ENCODE data around the gene NIT1.

Gene NIT1

DNA sequence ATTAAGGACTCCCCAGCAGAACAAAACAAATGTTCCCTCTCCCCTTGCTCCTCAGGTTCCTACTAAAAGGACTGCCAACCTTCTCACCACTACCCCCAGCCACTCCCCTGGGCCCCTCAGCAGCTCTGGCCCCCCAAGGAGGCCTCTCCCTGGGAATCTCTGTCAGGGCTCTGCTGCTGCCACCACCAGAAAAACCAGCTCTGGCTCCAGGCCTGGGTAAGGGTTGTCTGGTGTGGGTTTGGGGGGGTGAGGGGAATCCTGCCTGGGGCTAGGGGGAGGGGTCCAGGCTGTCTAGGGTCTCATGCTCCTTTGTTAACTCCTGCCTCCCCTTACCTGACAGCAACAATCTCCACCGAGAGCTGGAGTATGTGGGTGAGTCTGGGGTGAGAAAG lies 33.3 kb upstream of the NIT1 start:
- no peak for ATAC-seq
- no peak for DNase-seq

DNA sequence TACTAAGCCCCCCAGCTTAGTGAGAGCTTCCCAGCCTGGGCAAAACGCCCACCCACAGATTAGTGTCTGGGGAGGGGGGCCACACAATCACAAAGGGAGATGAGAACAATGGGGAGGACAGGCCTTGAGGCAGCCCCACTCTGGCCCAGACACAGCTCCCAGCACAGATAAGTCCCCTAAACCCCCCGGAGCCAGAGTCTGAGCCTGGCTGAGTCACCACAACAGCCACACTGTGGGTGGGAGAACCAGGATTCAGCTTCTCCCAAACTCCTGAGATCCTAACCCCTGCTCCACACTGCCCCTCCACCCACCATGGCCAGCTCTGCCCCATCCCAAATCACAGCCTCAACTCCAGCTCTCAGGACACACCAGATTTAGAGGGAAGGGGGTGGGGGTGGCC lies 32.7 kb upstream of the NIT1 start:
- no peak for DNase-seq
- ATAC-seq = no peak

DNA sequence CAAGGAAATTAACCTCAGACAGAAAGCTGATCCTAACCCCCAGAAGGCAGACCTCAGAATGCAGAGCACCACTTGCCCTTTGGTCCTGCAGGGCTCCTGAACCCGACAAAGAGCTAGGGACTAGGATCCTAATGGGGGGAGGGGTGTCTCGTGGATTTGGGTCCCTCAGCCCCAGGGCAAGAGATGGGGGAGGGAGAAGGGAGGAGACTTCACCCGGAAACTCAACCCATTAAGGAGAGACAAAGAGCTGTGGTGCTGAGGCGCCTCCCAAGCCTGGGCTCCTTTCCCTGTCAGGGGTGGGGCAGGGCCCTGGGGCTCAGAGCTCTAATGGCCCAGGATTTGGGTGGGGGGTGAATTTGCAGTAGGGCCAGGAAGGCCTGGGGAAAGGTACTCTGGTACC lies 31.4 kb upstream of the NIT1 start:
- ATAC-seq = no peak
- no peak for DNase-seq

DNA sequence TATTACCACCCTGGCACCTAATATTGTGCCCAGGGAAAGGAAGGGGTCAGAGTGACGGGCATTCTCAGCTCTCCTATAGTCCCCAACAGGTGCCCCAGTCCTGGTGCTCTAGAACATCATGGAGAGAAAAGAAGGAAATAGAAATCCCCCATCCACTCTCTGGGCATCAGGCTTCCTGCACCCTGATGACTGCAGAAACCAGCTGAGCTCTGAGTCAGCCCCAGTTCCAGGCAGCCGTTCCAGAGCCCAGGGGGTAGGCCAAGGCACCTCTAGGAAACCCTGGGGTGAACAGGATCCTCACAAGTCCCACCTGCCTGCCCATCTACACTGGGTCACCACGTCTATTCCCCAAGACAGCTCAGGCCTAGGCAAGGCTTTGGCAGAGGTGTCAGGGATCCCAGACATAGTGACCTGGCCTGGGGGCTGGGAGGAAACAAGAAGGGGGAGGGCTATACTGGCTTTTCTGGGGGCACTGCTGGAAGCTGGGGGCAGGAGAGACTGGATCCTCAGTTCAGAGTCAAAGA lies 29.3 kb upstream of the NIT1 start:
- ATAC-seq = no peak
- no peak for DNase-seq

DNA sequence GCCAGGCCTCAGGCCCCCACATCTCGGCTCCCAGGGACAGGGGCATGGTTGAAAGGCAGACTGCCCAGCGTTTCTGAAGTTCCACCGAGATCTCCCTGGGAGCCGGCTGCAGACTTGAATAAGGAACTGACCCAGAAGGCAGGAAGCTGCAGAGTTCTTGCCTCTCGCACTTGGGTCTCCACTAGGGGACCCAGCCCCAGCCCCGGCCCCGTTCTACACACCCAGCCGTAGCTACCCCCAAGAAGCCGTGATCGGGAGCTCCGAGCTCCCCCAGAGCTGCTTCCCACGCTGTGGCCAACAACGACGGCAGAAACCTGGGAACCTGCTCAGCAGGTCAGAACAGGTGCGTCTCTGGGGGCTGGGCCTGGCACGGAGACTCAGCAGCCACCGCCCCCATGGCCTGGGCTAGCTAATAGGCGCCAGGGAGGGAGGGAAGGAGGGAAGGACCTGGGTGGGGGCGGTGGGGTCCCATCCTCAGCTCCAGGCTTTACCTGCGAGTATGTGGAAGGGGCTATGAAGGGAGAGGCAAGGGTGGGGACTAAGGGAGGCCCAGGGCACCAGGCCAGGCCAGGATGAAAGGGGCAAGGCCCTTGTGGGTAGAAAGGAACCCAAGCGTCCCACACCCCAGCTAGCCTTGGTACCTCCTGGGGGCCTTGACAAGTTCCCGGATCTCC lies 28.5 kb upstream of the NIT1 start, which contains the start of gene NECTIN4:
Gene NECTIN4, minus strand, starts transcription at position 308 of the 674 bp plus-strand sequence. Its CDS starts 262 bp downstream, at position 46.
- ATAC-seq (no peak), DNase-seq (no peak)

DNA sequence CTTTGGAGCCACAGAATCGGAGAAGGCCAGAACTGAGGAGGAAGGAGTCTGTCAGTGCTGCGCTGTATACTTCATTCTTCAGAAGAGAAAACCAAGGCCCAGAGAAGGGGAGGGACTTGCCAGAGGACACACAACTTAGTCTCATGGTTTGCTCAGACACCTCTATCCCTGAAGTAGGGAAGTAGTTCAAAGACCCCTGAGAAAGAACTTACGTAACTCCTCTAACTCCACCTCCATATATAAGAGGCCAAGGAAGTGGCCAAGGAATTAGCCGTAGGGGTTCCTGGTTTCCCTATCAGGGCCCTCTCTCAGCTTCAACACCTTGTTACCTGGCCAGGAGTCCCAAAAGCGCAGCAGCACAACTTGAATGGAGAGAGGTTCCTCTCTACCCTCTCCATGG lies 28.0 kb upstream of the NIT1 start:
- ATAC-seq = no peak

DNA sequence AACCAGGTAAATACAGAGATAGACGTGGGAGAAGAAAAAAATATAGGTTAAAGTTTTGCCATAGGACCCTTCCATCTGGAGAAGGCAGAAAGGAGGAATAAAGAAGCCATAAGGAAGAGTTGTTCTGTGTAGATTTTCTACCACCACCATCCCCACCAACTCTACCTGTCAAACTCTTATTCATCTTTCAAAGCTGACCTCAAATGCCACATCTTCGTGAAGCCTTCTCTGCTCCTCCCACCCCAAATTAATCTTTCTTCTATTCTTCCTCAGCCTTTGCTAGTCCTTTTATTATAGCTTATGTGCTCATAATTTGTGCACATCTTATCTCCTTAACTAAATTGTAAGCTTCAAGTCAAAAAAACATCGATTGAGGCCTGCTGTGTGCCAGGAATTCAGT lies 27.3 kb upstream of the NIT1 start:
- ATAC-seq (peak; percentile 44), DNase-seq (no peak)

More for the DNA sequence above, 28.0 kb upstream of the NIT1 start:
- DNase-seq = no peak

DNA sequence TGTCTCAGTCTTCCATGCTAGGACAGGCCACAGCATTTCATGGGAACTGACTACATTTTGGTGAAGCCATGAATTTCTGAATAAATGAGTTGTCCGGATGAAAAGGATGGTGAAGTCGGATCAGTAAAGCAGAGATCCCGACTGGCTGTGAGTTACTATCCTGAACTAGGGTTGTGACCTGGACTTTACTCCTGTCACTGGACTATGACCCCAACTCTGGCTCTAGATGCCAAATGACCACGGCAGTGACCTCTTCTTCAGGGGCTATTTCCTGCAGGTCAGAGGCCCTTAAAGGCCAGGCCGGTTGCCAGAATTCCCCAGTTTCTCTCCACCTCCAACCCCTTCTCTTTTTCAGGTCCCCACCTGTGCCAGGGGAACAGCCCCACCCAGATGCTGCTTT lies 26.8 kb upstream of the NIT1 start:
- DNase-seq (no peak), ATAC-seq (no peak)

DNA sequence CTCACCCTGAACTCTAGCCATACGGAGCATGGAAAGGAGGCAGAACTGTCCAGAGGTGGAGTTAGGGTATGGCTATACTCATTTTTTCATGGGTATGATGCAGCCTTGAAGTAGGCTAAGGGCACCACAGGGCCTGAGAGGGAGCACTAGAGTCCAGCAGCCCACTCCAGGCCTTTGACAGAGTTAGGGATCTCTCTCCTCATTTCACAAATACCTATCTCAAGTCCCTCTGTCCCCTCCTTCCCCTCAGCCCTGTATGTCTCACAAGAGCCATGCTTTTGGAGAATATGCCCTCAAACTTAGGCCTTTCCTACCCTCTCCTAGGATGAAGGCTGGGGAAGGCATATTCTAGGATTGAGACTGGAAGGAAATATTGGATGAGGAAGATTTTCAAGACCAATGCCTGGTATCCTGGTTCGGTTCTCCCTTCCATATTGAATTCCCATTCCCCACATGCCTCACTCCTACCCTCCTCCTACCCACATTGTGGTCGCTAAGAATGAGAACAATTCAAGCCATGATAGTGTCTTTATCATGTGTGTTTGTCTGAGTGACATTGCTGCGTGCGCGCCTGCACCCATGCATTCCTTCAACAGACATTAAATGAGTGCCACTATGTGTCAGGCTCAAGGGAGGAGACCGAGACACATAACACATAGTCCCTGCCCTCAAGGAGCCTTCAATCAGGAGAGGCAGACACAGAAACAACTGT lies 26.0 kb upstream of the NIT1 start:
- DNase-seq (no peak), ATAC-seq (peak; percentile 2)

DNA sequence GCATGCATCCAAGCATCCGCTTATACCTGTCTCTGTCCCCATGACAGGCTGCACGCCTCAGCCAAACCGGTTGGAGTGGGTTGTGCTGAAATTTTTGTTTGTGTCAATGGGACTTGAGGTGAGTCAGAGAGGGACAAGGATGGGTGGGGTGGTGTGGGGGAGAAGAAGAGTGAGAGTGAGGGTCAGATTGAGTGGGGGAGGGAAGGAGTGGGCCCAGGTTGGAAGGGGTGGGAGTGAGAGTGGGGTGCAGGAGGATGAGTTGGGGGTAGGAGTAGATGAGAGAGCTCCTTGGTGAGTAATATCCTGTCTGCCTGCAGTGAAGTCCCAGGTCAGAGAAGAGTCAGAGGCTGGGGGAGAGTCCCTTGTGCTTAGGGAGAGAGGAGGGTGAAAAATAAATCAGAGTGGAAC lies 25.3 kb upstream of the NIT1 start:
- ATAC-seq (peak; percentile 95), DNase-seq (peak; percentile 51)

DNA sequence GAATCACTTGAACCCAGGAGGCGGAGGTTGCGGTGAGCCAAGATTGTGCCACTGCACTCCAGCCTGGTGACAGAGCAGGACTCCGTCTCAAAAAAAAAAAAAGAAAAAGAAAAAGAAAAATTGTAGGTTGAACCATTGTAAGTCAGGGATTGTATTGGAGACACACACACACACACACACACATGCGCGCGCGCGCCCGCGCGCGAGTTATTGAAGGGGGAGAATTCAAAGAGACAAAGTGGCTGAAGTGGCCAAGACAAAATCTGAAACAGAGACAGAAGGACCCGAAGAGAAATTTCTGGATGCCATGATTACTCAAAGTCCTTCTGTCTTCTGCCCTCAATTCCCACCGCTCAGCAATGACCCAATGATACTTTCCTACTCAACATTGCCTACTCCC lies 23.4 kb upstream of the NIT1 start:
- DNase-seq = no peak
- no peak for ATAC-seq

DNA sequence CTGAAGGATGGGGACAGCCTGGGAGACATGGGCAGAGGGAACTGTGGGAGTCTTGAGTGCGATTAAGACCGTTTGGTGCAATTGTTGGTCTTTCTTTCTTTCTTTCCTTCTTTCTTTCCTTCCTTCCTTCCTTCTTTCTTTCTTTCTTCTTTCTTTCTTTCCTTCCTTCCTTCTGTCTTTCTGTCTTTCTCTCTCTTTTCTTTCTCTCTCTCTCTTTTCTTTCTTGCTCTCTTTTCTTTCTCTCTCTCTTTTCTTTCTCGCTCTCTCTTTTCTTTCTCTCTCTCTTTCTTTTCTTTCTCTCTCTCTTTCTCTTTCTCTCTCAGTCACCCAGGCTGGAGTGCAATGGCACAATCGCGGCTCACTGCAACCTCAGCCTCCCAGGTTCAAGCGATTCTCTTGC lies 22.7 kb upstream of the NIT1 start:
- ATAC-seq (no peak), DNase-seq (no peak)

DNA sequence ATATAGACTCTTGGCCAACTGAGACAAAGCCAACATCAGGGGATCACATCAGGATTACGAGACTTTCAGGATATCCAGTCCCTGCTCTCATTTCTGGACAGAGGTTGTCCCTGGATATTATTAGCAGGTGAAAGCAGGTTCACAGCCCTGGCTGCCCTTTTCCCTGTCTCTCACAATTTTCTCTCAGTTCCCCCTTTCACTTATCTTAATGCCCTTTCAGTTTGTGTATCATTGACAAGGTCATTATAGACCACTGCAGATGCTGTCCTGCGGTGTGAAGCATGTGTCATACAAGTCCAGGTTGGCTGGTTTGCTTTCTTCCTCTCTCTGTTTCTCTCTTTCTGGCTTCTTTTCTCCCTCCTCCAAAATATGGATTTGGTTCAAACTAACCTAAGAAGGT lies 21.9 kb upstream of the NIT1 start:
- ATAC-seq (no peak), DNase-seq (no peak)

DNA sequence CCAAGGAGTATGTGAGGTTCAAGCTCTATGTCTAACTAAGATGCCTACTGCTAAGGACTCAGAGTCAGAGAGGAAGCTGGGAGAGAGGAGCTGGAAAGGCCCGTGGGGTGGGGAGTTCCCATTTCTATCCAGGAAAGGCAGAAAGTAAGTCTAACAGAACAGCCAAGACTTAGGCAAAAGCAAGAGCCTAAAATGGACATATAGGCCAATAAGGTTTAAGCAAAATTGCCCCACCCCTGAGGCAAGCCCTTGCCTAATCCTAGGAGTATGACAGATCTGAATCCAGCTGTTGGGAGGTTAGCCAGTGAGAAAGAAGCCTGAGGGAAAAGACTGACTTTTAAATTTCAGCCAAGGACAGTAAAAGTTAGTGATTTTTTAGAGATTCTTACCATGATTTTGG lies 21.4 kb upstream of the NIT1 start:
- ATAC-seq (no peak), DNase-seq (no peak)

DNA sequence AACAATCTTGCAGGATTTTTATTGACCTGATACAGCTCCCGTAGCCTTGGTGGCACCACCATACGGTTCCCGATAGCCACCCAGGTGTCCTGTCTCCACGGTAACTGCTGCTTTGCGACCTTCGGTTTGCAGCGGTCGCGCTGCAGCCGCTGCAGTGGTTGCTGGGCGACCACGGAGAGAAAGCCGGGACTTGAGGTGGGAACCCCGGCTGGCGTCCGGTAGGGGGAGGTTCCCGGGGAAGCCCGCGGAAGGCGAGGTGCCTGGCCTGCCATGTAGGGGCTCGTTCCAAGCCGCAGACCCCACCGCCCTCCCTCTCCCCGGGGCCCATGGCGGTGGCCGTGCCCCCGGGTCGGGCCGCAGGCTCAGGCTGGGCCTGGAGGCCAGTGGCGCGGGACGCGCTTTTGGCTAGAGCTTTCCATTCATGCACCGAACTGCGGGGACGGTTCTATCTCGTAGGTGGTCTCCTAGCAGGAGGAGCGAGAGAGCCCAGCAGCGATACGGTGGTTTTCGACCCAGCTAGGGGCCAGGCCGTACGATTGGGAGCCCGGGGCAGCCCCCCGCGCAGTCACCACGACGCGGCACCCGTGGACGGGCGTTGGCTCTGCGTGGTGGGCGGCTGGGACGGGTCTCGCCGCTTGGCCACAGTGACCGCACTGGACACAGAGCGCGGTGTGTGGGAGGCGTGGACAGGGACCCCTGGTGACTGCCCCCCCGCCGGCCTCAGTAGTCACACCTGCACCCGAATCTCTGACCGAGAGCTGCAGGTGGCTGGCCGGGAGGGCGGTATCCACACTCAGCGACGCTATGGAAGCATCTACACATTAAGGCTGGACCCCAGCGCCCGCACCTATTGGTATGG lies 19.5 kb upstream of the NIT1 start, which contains the start of gene KLHDC9:
Gene KLHDC9, plus strand, starts transcription at position 152 of the 859 bp plus-strand sequence. Its CDS starts 175 bp downstream, at position 327.
- DNase-seq = peak; percentile 78
- ATAC-seq = peak; percentile 74

DNA sequence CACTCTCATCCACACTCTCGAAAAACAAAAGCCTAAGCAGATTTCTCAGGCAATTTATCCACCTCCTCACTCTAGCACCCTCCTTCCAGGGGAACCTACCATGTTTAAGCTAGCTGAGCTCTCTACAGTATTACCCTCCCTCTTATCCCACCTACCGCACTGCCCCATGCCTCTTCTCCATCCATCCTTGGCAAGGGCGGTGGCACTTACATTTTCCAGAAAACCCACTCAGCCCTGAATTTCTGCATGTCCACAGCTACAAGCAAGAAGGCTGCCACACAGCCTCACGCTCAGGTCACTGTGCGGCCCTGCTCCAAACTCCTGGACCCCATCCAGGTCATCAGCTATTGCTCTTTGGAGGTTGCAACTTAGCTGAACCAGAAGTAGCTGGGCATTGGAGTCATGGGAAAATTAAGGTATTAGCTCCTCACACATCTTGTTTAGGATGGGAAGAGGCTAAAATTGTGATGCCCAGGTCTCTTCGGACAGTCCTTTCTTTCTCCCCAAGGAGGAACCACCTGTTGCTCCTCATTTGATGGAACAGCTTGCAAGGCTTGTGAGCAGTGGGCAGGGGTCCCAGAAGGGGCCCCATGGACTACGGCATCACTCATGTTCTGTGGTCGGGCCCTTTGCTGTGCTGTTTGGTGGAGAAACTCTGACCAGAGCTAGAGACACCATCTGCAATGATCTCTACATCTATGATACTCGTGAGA lies 18.7 kb upstream of the NIT1 start:
- ATAC-seq (no peak), DNase-seq (no peak)

DNA sequence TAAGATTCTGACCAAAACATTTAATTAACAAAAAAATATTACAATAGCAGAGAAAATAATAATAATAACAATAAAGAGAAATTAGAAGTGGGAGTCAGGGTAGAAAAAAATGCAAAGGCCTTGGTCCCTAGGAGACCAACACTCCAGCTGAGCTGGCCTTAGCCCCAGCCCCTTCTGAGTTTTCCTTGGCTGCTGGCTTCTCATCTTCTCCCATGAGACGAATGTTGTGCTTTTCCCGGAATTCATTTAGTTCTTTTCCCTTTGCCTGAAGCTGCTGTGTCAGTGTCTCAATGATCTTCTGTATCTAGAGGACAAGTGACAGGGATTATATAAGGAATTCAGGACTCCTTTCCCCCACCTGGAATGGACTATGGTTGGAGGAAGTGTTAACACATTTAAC lies 17.3 kb upstream of the NIT1 start:
- ATAC-seq = no peak
- DNase-seq = no peak

DNA sequence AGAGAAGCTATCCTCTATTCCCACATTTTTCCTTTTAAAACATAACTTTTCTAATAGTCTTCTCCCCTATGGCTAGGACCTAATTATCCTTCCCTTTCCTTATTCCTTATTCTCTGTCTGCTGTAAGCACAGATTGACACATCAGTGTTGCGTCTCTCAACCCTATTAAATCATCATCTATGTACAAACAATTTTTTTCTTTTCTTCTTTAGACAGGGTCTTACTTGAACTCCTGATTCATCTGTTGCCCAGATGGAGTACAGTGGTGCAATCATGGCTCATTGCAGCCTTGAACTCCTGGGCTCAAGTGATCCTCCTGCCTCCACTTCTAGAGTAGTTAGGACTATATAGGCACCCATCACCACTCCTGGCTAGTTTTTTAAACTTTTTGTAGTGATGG lies 11.5 kb upstream of the NIT1 start:
- ATAC-seq (no peak), DNase-seq (no peak)

DNA sequence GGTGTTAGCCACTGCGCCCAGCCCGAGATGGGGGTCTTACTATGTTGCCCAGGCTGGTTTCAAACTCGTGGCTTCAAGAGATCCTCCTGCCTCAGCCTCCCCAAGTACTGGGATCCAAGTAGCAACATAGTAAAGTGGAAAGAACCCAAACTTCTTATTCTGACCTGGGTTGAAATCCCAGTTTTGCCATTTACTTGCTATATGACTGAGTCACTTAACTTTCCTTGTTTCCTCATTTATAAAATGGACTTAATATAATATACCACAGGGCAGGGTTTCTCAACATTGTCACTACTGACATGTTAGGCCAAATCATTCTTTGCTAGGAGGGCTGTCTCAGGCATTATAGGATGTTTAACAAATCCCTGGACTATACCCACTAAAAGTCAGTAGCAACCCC lies 6.8 kb upstream of the NIT1 start:
- DNase-seq (no peak), ATAC-seq (no peak)

DNA sequence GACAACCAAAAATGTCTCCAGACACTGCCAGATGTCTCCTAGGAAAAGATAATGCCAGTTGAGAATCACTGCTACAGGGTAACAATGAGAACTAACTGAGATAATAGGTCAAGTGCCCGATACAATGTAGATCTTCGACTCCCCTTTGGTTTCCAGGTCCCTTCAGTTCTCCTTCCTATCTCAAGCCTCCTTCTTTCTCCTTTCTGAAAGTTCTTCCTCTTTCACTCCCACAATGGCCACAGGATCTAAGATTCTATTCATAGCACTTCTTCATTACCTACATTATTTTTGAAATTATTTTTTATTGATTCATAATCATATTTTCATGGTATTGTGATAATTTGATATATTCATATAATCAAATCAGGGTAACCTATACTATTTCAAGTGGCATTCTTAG lies 6.4 kb upstream of the NIT1 start:
- no peak for ATAC-seq
- no peak for DNase-seq

DNA sequence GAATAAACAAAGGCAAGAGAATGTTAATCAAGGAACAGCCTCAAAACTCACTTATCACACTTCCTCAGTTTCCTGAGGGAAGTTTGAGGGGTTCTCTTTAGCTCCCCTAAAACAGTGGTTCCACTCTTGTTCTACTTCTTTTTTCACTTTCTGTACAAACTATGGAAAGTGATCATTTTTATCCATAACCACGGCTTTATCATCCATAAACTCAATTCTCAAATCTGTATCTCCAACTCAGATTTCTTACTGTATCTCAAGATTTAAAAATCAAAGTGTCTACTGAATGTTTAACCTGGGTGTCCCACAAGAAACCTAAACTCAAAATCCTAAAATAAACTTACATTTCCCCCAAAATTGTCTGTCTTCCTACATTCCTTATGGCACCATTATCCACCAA lies 4.0 kb upstream of the NIT1 start:
- ATAC-seq (no peak), DNase-seq (no peak)

DNA sequence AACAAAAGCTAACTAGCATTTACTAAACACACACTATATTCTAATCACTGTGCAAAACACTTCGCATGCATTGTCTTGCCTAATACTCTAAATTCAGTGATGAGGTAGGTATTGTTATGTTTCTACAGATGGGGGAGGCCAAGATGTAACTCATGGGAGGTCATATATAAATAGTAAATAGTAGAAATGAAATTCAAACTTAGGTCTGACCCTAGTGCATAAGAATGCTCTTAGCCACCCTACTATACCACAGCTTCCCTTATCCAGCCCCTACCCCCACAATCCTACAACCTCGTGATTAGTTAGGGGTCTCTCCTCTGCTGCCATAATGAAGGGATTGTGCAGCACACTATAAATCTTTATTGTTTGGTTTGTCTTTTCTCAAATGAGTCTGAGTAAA lies 3.3 kb upstream of the NIT1 start:
- no peak for ATAC-seq
- no peak for DNase-seq

Data from stimulated activated naive CD8-positive, alpha-beta T cell treated with anti-CD3 and anti-CD28 coated beads, Interleukin-15, Interleukin-2, amounts not matched to agents 100 U/mL and 50 U/mL, for 24 hours (primary cell).